GM18870 (cell line): Measurements from ENCODE around the gene PRAC2.

Experiments used
- ATAC-seq: cut with Tn5 transposase; IDR thresholded peaks from one replicate; pipeline ENCODE4 v1.9.1; 2021; ENCODE audit warnings: moderate library complexity; ENCODE audit not compliant: unreplicated experiment

PRAC2 gene

DNA sequence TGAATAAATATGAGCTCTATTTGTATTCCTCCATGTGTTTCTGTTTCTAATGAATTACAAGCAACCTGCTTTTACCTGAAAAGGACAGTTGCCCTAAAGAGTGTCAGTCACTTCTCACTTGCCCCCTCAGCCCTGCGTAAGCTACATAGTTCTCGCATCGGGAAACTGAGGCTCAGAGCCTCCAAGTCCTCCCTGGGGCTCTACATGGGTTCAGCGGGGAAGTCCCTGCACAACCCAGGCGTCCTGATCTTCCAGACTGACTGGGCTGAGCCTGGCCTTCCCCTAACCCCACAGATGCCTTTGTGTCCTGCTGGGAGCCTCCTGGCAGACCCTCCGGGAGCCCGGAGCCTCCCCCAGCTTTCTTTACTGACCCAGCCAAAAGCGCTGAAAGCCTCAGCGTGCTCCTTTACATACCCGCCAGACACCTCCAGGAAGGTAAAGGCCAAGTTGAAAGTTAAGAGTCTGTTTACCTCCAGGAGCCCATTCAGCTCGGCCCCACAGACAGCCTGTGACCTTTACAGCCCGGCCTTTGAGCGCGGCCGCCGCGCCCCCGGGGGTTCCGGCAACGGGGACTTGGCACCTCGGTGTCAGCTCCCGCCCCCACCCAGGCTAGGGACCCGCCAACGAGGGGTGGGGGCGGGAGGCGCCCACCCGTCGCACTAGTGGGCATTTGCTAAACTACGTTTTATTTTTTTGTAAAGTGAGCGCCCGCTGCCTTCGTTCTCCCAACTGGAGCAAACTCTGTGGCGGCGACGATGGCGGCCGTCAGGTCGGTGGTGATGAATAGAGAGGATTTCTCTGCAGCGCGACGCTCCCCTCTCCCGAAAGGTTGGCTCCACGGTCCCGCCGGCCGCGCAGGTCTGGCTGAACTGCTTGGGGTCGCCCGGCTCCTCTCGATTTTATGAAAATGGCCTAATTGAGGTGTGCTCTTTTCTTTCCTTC is 10.0 kb downstream of the PRAC2 start:
- no peak for ATAC-seq

DNA sequence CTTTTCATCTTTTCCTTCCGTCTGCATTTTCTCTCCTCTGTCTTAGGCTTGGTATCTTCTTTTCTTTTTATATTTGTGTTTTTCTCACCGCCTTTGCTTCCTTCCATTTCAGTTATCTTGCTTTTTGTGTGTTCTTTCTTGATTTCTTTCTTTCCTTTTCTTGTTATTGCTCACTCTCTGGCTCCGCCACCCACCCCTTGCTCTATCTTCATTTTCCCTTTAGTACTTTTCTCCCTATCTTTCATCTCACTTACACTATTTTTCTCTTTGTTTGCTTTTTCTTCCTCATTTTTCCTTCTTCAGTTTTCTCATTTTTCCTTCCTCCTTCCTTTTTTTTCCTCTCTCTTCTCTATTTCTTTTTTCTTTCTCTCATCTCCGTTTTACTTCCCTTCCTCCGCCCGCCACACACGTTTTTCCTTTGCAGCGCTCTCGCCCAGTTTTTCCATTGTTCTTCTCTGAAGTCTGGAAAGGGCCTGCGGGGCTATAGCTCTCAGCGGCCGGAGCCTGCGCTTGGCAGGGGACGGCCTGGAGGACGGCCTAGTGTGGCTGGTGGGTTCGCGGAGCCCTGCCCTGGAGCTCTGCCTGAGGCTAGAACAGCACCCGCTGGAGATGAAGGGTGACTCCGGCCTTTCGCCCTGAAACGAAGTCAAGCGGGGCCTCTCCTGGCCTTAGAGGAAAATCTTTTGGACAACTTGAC is 10.8 kb downstream of the PRAC2 start:
- no peak for ATAC-seq

DNA sequence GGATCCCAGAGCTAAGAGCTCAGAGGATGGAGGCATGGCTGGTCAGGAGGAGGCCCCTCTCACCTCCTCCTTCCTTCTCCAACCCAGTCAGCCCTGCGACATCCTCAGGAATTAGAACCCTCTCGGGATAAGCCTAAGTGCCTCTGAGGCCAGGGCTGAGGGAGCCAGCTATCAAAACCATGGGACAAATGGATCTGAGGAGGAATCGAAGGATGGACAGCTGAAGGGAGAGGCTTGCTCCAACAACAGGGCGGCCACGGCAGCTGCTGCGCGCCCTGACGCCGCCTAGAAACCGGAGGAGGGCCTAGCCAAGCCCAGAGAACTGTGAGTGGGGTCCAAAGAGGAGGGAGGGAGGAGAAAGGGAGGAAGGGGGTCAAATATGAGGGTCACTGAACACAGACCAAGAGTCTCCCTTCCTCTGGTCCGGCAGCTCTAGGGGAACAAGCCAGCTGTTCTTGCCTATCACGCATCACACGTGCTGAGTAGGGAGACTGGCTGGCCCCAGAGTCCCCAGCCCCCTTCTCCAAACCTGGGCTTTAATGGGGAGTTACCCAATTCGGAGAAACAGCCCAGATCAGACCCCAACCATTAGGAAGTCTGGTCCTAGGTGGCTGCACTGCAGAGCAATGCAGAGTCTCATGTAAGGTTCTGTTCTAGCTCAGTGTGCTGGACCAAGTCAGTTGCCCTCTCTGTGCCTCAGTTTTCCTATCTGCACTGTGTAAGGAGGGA is 11.5 kb downstream of the PRAC2 start:
- ATAC-seq = no peak

DNA sequence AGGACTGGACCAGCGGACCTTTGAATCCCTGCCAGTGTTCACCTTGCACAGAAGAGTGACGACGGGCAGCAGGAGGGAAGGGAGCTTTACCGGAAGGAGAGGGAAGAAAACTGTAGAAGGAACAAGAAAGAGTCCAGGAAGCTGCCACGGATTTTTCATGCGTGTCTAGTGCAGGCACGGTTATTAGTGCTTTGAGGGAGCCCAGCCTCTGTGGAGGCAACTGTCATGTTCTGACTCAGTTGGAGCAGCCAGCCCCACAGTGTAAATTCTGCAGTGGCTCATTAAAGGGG is 12.0 kb downstream of the PRAC2 start:
- ATAC-seq = no peak

DNA sequence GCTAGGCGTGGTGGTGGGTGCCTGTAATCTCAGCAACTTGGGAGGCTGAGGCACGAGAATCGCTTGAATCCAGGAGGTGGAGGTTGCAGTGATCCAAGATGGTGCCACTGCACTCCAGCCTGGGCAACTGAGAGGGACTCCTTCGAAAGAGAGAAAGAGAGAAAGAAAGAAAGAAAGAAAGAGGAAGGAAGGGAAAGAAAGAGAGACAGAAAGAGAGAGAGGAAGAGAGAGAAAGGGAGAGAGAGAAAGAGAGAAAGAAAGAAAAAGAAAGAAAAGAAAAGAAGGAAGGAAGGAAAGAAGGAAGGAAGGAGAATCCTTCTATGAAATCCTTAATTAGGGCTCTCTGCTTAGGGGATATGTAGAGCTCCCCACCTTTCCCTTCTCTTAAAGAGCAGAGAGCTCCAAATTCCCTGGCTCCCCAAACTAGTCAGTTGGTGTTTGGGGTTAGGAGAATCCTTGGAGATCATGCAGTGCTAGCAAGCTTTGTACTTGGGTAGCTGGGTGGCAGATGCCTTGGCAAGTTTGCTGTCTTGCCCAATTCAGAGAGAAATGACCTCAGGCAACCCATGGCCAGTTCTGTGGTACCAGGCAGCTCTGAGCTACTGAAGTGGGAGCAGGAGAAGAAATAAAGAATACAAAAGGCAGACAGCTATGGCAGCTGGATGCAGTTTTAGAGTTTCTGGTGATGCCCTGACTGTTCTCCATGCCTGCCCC is 14.5 kb downstream of the PRAC2 start:
- no peak for ATAC-seq

DNA sequence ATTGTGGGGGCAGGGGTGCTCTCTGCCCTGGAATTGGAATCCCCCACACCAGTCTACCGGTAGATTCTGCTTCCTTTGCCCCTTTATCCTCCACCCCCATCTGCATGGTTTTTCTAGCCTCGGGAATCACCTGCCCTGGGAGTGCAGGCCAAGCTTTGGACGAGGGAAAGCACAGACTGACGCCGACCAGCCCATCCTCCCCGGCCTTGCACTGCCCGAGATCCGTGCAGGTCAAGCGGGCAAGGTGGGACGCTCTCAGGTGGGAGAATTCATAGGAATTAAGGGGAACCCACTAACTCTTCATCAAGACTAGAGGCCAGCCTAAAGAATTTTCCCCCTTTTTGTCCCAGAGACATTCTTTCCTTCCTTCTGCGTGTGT is 15.4 kb downstream of the PRAC2 start:
- ATAC-seq = no peak

DNA sequence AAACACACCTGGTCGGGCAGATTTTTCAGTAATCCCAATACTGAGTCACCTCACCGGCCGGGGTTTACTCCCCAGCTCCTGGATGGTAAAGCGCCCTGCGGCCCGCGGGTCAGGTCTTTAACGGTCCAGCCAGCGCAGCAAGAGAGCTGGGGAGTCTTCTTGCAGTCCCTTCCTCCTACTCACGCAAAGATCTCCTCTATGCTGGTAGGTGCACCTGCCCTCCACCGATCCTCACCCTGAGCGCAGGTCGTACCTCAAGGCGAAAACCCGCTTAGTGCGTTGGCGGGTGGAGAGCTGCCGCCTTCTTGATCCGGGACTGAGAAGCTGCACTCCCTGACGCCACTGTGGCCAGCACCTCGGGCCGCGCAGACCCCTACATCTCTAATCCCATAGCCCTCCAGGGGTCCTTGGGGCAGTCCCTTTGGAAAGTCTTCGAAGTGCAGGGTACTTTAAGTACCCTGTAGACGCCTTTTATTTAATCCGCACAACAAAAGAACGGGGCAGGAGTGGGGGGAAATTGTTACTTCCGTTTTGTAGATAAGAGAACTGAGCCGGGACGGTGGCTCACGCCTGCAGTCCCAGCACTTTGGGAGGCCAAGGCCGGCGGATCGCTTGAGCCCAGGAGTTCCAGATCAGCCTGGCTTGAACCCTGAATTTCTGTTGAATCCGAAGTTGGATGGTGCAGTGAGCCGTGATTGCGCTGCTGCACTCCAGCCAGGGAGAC is 16.0 kb downstream of the PRAC2 start:
- no peak for ATAC-seq

DNA sequence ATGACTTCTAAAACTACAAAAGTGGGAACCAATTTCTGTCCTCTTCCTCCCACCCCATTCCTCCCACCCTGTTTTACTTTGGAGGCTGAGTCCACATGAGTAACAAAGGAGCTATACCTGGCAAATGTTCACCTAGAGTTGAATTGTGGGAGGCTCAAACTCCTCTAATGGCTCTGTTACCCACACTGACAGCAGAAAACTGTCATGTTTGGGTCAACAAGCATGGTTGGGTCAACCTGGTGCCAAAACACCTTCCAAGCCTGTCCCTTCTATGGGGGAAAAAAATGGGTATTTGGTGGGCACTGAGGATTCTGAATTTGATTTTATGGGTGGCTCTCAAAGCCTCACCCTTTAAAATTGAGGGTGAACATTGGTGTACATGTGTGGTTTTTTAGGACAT is 17.6 kb downstream of the PRAC2 start:
- ATAC-seq = no peak

DNA sequence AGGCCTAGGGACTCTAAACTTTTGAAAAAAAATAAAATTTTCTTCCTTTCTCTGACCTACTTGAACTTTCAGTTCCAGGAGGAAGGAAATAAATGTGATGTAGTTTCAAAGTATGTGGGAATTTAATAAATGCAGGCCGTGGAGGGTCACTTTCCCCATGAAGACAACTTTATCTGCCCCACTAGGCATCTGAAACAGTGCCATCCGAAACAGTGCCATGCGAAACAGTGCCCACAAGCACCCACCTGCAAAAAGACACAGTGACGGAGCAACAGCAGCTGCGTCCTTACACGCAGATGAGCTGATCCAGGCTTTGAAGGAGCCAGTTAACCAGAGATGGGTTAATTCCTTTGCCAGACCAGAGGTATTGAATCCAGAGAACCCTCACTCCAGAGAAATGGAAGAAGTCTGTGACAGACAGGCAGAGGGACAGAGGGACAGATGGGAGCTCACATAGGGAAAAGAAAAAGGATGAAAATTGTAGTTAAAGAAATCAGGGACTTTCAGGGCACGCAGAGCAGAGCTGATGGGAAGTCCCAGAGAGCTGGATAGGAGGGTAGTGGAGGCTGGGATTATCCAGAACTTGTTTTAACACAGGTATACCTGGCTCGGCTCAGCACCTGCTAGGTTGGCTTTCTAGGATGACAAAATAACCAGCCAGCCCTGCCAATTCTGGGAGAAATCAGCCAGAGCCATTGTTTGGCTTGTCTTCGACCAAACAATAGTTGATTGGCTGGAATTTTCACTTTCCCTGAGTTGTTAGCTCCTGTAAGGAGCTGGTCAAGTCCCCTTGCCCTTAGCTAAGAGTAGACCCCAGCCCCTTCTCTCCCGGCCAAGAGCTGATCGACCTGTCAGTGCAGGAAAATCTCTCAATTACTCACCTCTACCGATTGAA is 22.6 kb downstream of the PRAC2 start:
- no peak for ATAC-seq

DNA sequence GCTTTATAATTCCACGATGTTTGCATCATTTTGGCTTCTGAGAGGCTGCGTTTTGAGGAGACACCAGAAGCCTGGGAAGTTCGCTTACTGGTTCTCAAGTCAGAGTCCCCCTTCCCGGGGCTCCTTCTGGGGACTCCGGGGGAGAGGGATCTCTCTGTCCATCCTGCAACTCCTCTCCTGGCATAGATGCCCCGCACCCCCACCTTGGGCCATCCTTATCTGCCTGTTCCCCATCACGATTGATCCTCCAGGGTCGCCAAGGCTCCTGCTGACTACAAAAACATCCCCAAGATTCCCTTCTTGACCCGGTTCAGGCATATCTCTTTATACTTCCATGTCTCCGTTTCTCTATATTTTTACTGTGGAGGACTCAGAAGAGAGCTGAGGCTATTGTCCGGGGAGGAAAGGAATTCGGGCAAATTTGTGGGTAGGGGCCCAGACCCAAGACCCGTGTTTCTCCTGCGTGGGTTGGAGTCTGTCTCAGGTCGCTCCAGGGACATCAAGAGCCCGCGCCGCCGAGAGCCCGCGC is 24.0 kb downstream of the PRAC2 start:
- no peak for ATAC-seq

DNA sequence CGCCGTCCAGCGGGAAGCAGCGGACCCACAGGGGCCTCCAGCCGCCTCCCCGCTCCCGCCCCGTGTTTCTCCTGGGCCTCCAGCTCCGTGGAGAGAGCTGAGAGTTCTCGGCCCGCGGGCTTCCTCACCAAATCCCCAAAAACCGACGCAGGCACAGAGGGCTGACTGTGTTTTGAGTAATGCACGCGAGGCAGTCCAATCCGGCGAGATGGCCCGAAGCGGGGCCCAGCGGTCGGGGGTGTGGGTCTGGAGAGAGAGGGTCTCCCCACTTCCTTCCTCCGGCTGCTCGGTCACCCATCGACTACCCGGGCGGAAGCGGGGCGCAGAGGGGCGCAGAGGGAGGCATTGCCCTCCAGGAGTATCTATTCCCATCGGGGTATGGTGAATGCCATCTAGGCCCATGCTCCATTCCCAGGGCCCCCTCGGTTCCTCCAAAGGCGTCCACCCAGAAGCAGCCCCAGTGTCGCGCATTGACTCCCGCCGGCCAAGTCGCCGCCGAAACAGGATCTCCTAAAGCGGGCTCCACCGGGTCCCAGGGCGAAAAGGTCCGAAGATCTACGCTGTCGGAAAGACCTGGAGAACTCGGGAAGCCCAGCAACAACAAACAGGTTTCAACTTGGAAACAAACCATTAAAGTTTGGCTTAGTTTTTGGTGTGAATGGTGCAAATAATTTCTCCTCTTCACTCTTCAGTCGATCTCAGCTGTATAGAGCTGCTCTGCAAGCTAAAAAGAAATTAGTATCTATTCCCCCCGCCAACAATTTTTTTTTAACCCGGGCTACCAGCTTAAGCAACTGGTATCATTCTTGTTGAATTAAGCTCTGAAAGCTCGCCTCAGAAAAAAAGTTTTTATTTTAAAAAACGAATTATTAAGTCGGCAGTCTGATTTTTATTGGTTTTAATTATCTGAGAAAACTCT is 24.7 kb downstream of the PRAC2 start:
- ATAC-seq = no peak

DNA sequence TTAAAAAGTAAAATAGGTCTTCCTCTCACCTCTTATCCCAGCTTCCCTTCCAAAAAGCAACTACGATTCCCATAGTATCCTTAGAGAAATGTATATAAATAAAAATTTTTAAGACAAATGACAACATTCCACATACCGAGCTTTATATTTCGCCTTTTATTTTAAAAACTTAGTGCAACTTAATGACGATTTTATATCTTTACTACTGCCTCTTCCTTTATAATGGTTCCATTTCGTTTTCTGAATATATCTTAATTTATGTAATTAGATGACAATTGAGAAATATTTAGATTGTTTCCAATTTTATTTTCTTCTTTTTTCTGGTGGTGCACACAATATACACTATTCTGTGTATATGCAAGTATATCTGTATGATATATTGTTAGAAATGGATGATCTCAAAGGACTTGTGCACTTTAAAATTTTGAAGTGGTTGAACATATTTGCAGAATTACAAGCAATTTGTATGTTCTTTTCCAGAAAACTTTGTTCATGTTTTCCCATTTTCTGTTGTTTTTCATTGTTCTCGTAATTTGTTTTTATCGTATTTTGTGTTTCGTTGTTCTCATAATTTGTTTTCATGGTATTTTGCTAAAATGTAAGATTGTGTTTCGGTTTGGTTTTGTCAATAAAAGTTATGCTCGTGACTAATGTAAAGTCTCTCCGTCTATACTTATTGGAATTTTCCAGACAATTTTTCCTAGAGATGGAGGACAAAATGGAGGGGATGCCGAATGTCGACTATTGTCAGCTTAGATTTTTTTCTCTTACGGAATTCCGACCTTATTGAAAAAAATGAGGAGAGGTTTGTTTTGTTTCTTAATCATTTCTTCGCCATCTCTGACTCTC is 26.0 kb downstream of the PRAC2 start:
- no peak for ATAC-seq

DNA sequence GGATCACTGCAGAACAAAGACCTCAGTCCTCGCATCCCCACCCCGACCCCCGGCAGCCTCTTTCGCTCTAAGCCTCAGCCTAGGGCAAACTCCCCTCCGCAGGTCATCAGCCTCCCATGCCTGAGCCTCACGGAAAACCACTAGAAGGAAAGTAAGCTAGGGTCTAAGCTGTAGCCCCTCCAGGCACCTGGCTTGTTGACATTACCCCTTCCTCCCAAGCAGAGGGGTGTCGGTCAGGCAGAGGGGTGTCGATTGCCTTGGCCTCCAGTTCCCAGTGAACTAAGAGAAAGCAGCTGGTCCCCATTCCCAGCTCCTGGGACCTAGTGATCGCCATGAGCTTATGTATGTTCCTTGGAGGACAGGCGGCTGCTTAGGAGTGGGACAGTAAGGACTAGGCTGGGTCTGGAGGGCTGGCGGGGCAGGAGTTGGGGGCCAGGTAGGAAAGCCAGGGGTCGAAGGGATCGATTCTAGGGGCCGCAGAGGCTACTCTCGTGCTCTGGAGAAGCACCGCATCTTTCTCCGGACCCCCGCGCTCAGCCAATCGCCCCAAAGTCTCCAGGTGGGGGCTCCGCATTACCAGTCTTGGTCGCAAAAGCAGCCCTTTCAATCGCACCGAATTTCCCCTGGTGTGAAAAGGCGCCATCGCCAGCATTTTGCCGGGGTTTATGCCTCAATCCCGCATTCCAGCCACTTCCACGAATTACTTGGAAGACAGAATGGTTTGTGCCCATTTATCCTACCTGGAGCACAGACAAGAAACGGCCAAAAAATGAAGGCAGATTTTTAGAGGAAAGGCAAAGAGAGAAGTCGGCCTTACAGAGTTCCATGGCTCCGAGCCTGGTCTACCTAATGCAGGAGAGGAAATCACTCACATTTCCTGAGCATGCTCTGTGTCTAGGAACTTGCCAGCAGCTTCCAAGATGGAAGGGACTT is 26.9 kb downstream of the PRAC2 start:
- no peak for ATAC-seq

DNA sequence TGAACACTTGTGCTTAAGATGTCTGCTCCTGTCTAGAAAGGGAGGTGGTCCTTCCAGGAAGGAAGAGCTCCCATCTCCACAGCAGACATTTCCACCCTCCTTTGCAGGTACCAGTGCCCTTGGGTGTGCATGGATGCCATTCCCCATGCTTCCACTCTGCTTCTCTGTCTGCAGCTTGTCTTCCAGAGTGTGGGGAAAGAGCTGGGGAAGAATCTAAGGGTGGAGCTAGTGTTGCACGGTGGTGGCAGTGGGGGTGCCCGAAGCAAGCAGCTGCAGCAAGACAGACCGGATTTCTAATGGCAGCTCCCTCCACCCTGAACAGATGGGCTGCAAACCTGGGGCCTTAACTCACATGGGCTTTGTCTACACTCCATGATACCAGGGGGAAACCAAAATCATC is 28.2 kb downstream of the PRAC2 start:
- no peak for ATAC-seq

DNA sequence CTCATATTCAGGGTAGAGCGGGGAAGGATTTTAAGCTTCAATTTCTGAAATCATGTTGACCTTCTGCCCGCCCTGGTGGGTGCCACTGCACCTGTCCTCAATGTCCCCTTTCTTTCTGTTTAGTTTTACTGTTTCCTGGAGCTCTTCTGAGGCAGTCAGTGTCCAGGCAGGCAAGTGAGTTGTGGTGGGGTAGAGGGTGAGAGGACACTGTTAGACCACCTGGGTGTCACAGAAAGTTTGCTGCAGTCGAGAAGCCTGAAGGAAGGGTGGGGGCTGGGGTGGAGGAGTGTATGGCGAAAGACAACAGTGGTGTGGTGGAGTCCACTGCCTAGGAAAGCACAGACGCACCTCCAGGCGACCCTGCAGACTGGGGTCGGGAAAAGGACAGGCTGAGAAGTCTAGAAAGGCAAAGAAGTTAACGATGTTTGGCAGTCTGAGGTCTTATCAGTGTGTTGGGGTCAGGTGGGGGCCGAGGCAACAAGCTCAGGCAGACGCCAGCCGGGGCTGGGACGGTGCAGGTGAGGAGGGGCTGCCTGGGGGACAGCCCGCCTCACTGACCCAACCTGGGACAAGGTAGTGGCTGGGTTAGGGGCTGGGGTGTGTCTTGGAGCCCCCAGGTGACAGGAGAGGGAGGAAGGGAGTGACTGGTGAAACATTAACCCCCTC is 28.9 kb downstream of the PRAC2 start:
- ATAC-seq = no peak
